ENCODE results near the gene KCND1. TPM values are rescaled to one million over a fixed set of nuclear protein-coding genes. Genes with fewer than 3 reads are reported as not detected.

Gene KCND1
- total RNA-seq, 1 donor from 2014 or later: 0.21 TPM

DNA sequence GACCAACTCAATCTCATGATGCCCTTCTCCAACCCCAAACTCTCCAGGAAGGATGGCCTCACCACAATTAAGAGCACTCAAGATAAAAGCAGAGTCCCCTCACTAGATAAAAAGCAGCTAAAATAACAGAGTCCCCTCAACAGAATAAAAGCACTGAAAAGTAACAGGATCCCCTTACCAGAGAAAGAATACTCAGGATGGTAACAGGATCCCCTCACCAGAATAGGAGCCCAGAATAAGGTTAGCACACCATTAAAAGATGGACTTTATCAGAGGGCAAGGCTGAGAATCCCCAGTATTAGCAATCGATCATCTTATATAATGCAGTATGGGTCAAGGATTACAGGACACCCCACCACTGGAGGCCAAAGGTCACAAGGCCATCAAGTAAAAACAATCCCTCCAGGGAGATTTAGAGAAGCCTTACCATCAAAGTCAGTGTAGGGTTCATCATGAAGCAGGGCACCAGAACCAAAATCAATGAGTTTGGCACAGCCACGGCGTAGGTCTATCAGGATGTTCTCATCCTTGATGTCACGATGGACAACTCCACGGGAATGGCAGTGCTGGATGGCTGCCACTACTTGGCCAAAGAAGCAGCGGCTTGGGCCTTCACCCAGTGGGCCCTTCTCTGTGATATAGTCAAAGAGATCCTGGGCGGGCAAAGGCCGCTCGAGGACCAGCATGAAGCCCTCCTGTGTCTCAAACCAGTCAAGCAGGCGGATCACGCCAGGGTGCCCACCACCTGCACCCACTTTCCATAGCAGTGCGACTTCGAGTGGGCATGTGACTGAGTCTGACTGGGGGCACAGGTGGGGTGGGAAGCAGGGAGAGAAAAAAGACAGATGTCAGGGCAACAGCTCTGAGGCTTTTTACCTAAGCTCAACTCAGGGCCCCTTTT is 56.8 kb downstream of the KCND1 start:
- no peak for DNase-seq (ENCODE audit: low read depth)

- no peak for DNase-seq (ENCODE audit: low read depth)
These were observed 57.9 kb downstream of the KCND1 start for GRCh38 chrX:48913605-48914366.

DNA sequence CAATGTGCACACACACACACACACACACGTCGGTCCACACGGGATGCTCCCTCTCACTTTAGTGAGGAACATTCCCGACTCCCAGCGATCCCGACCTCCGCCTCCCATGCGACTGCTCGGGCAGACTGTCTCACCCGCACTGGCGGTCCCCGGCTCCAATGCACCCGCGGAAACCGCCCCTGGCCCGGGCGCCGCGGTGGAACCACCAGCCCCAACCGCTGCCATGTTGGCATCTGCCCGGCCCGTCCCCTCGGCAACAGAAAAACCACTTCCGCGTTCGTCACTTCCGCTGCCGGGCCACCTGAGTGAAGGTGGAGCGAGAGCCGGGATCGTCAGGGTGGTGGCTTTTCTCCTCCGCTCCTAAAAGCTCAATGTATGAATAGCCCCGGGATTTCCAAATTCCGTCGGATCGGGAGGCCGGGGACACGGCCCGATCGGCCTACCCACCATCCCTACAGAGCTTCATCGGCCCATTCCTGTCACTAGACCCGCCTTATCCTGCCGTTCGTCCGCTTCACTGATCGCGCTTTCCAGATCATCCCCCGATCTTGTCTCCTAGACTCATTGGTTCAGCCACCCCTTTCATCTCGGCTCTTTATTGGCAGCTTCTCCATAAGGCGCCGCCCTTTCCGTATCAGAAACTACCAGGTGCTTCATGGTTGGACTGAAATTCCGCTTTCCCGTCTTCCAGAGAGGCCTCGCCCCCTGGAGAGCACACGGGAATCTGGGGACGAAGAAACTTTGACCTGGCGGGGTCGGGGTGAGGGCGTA is 60.0 kb downstream of the KCND1 start, which contains the start of gene SLC35A2:
SLC35A2 (minus strand) TSS at position 235 of the 771 bp plus-strand sequence; CDS start at position 225, 10 bp downstream.
- DNase-seq (ENCODE audit: low read depth): peak; percentile 70

Other genes with a start within 250 kb of the KCND1 start
- gene GLOD5, start 210.1 kb downstream of the KCND1 start, total RNA-seq: not detected in 2 replicates
- not detected in 2 replicates for gene GATA1, start 185.3 kb downstream of the KCND1 start, total RNA-seq
- 60.8 and 75.5 TPM in 2 replicates for gene HDAC6, start 169.8 kb downstream of the KCND1 start, total RNA-seq
- gene ERAS, start 145.3 kb downstream of the KCND1 start, total RNA-seq: not detected in 2 replicates
- gene PCSK1N, start 136.2 kb downstream of the KCND1 start, total RNA-seq: 1.8 and 5.4 TPM in 2 replicates
- 52.4 and 64.3 TPM in 2 replicates for gene TIMM17B, start 74.1 kb downstream of the KCND1 start, total RNA-seq
- 37.6 and 44.7 TPM in 2 replicates for gene PQBP1, start 73.9 kb downstream of the KCND1 start, total RNA-seq
- gene SLC35A2, start 60.2 kb downstream of the KCND1 start, total RNA-seq: 18.2 and 24.4 TPM in 2 replicates
- 4.6 and 6.2 TPM in 2 replicates for gene PIM2, start 52.8 kb downstream of the KCND1 start, total RNA-seq
- gene OTUD5, start 14.2 kb downstream of the KCND1 start, total RNA-seq: 27.0 and 27.9 TPM in 2 replicates
- gene GRIPAP1, start 30.4 kb upstream of the KCND1 start, total RNA-seq: 22.4 and 24.4 TPM in 2 replicates
- gene TFE3, start 71.5 kb upstream of the KCND1 start, total RNA-seq: 36.9 and 39.6 TPM in 2 replicates
- gene CCDC120, start 87.2 kb upstream of the KCND1 start, total RNA-seq: not detected in 2 replicates
- gene PRAF2, start 102.2 kb upstream of the KCND1 start, total RNA-seq: 7.1 and 7.4 TPM in 2 replicates
- 49.3 and 64.3 TPM in 2 replicates for gene WDR45, start 108.0 kb upstream of the KCND1 start, total RNA-seq
- gene GPKOW, start 151.9 kb upstream of the KCND1 start, total RNA-seq: 23.9 and 26.7 TPM in 2 replicates
- 4.8 and 6.6 TPM in 2 replicates for gene MAGIX, start 190.9 kb upstream of the KCND1 start, total RNA-seq
- 48.7 and 68.3 TPM in 2 replicates for gene PLP2, start 200.1 kb upstream of the KCND1 start, total RNA-seq
- 6.6 TPM in 2 replicates for gene PRICKLE3, start 214.5 kb upstream of the KCND1 start, total RNA-seq
- gene SYP, start 228.3 kb upstream of the KCND1 start, total RNA-seq: 1.8 TPM in 2 replicates